ENCODE data around the gene DACT2.

DNA sequence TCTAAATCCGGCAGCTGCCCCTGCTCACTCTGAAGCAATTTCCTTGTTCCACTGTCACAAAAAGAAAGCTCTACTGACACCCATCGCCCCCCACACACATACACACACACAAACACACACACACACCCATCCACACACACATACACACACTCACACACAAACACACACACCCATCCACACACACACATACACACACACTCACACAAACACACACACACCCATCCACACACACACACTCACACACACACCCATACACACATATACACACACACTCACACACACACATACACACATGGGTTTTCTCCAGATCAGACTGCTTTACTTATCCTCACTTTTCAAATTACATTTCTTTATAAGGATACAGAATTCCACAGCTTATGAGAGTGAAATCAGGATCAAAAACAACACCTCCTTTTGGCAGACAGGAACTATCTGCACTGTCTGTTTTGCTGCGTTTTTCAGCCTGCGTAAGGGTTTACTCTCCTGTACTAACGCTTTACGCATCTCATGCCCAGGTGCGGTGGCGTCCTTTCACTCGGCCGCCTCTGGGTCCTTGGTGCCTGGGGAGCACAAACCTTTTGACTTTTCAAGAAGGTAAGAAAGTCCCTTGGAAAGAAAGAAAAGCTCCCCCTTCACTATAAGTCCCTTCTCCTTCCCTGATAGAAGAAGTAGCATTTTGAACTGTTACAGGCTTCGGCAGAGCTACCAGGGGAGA is 8.0 kb downstream of the DACT2 start:
- TF ChIP-seq, protein P1, sequence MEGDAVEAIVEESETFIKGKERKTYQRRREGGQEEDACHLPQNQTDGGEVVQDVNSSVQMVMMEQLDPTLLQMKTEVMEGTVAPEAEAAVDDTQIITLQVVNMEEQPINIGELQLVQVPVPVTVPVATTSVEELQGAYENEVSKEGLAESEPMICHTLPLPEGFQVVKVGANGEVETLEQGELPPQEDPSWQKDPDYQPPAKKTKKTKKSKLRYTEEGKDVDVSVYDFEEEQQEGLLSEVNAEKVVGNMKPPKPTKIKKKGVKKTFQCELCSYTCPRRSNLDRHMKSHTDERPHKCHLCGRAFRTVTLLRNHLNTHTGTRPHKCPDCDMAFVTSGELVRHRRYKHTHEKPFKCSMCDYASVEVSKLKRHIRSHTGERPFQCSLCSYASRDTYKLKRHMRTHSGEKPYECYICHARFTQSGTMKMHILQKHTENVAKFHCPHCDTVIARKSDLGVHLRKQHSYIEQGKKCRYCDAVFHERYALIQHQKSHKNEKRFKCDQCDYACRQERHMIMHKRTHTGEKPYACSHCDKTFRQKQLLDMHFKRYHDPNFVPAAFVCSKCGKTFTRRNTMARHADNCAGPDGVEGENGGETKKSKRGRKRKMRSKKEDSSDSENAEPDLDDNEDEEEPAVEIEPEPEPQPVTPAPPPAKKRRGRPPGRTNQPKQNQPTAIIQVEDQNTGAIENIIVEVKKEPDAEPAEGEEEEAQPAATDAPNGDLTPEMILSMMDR (IDR thresholded peaks at IDR 0.05; ENCODE audit: insufficient read depth, low read length, poor library complexity, severe bottlenecking), result no peak
- no peak for TF ChIP-seq EZH2phosphoT487 (conservative IDR thresholded peaks at IDR 0.05; ENCODE audit: low read length)
